Endothelial cell of umbilical vein (primary cell): ENCODE measurements around the gene RPRD2. TPM values are rescaled to one million over a fixed set of nuclear protein-coding genes. Genes with fewer than 3 reads are reported as not detected.

Source experiments
- BruUV-seq: library from RNA; stranded (reverse); fragments of 400-500 nt; replicated peaks from 2 replicates; lab custom pipeline; 2021; lab: Mats Ljungman, UMichigan
- CTCF ChIA-PET: fragments of 300-600, 350-600 bp; sonication (Branson Sonifier 250); formaldehyde crosslinking; loops from one replicate; lab custom pipeline; 2021; ENCODE audit warnings: antibody characterized with exemption, inconsistent platforms; lab: Charles Lee
- POLR2A ChIA-PET: fragments of 300-600, 350-600 bp; sonication (Branson Sonifier 250); formaldehyde crosslinking; loops from one replicate; lab custom pipeline; 2021; ENCODE audit warnings: antibody characterized with exemption, inconsistent platforms; lab: Charles Lee
- DNase-seq: peaks from one replicate; pipeline ENCODE4 v3.0.0-alpha.2; 2011; ENCODE audit warnings: low read depth, low spot score
- FAIRE-seq: peaks from 2 replicates; lab custom pipeline; 2011; peaks lifted over from hg19 to GRCh38; lab: Jason Lieb, UNC
- H2AFZ ChIP-seq: 2 replicates; pipeline ENCODE4 v1.6.0; 2012; ENCODE audit warnings: low read depth, low read length, control low read depth, inconsistent platforms
- H3K27ac ChIP-seq: 2 replicates; pipeline ENCODE4 v1.5.1; 2011; ENCODE audit warnings: low read depth, mild to moderate bottlenecking, control low read depth, low read length, moderate library complexity; ENCODE audit not compliant: insufficient read depth
- H3K27me3 ChIP-seq, 2 experiments: 2 replicates each; pipeline versions ENCODE4 v1.6.0 to v1.6.1; 2011; ENCODE audit warnings: low read length in 2 of 2, mixed read lengths in 1 of 2; ENCODE audit not compliant: control insufficient read depth in 2 of 2, insufficient read depth in 2 of 2
- H3K36me3 ChIP-seq, 2 experiments: 2 replicates in 1 of 2; 3 replicates in 1 of 2; pipeline ENCODE4 v1.5.1; 2011; ENCODE audit warnings: low read length in 2 of 2, mild to moderate bottlenecking in 1 of 2, moderate library complexity in 1 of 2; ENCODE audit not compliant: control insufficient read depth in 2 of 2, insufficient read depth in 2 of 2; ENCODE audit errors: extremely low read depth in 1 of 2
- H3K4me1 ChIP-seq: 3 replicates; pipeline ENCODE4 v1.5.1; 2011; ENCODE audit warnings: mild to moderate bottlenecking, low read length; ENCODE audit not compliant: control insufficient read depth, insufficient read depth; ENCODE audit errors: extremely low read depth
- H3K4me2 ChIP-seq: 2 replicates; pipeline ENCODE4 v1.6.1; 2011; ENCODE audit warnings: low read length, control low read depth, mixed read lengths; ENCODE audit not compliant: insufficient read depth
- H3K4me3 ChIP-seq, 3 experiments: fragments of 200-600 bp in 1 of 3; sonication (generic), shearing (Covaris generic) in 1 of 3; replicated peaks in 1 of 3; 2 replicates each; pipeline ENCODE4 v1.5.1; 2011 to 2016; ENCODE audit warnings: control low read depth in 3 of 3, low read length in 3 of 3, mild to moderate bottlenecking in 2 of 3, inconsistent platforms in 1 of 3, low read depth in 1 of 3, moderate library complexity in 1 of 3; ENCODE audit not compliant: insufficient read depth in 1 of 3
- H3K79me2 ChIP-seq: 2 replicates; pipeline ENCODE4 v1.6.0; 2012; ENCODE audit warnings: low read length, inconsistent platforms; ENCODE audit not compliant: control insufficient read depth, insufficient read depth
- H3K9ac ChIP-seq: replicated peaks from 2 replicates; pipeline ENCODE3; 2011; ENCODE audit warnings: low read length, control low read depth; ENCODE audit not compliant: insufficient read depth; ENCODE audit errors: extremely low read depth
- H3K9me1 ChIP-seq: replicated peaks from 3 replicates; pipeline ENCODE4 v1.6.0; 2011; ENCODE audit warnings: mild to moderate bottlenecking, low read length; ENCODE audit not compliant: control insufficient read depth, insufficient read depth; ENCODE audit errors: extremely low read depth
- H3K9me3 ChIP-seq: replicated peaks from 2 replicates; pipeline ENCODE4 v1.5.1; 2012; ENCODE audit warnings: low read length, inconsistent platforms; ENCODE audit not compliant: control insufficient read depth, insufficient read depth
- H4K20me1 ChIP-seq: replicated peaks from 2 replicates; pipeline ENCODE3; 2011; ENCODE audit warnings: mild to moderate bottlenecking, low read length; ENCODE audit not compliant: control insufficient read depth, insufficient read depth; ENCODE audit errors: extremely low read depth
- EZH2 ChIP-seq: IDR thresholded peaks from 2 replicates; pipeline ENCODE4 v1.6.1; 2012; ENCODE audit warnings: borderline replicate concordance, low read depth, mild to moderate bottlenecking, moderate library complexity, low read length, inconsistent platforms; ENCODE audit not compliant: severe bottlenecking
- FOS ChIP-seq: IDR thresholded peaks from 2 replicates; pipeline ENCODE4 v1.6.1; 2011; ENCODE audit warnings: mild to moderate bottlenecking, low read length, moderate library complexity, borderline replicate concordance; ENCODE audit not compliant: insufficient read depth
- GATA2 ChIP-seq: IDR thresholded peaks from 2 replicates; pipeline ENCODE4 v1.7.0; 2011; ENCODE audit warnings: low read depth, mild to moderate bottlenecking, moderate library complexity, mixed read lengths, low read length; ENCODE audit not compliant: insufficient read length, insufficient read depth
- JUN ChIP-seq: IDR thresholded peaks from 2 replicates; pipeline ENCODE4 v1.6.1; 2011; ENCODE audit warnings: borderline replicate concordance, low read depth; ENCODE audit not compliant: insufficient read length, insufficient read depth
- MAX ChIP-seq: IDR thresholded peaks from 2 replicates; pipeline ENCODE4 v1.6.1; 2011; ENCODE audit not compliant: insufficient read depth, insufficient read length
- MYC ChIP-seq: IDR thresholded peaks from one replicate; pipeline ENCODE4 v1.6.1; 2011; ENCODE audit warnings: mild to moderate bottlenecking, low read depth, low read length
- POLR2A ChIP-seq: IDR thresholded peaks from 2 replicates; pipeline ENCODE4 v1.6.1; 2012; ENCODE audit warnings: low read depth, mild to moderate bottlenecking, control low read depth, low read length
- POLR2AphosphoS5 ChIP-seq: IDR thresholded peaks from 2 replicates; pipeline ENCODE4 v1.6.1; 2012; ENCODE audit warnings: low read depth, mild to moderate bottlenecking, control low read depth, low read length, moderate library complexity; ENCODE audit not compliant: insufficient read depth
- dilution Hi-C: fragments of 300-500 bp; cut with MboI; formaldehyde crosslinking; loops from one replicate; pipeline ENCODE4 v1.15.0; 2019; ENCODE audit warnings: low sequenced_read_pairs; ENCODE audit not compliant: extremely low pct_ligation_motif_present
- intact Hi-C: fragments of 100-400 bp; cut with micrococcal nuclease; formaldehyde crosslinking; loops from one replicate; pipeline ENCODE4 v1.10.0; 2022
- polyA plus RNA-seq, 4 experiments: library from polyadenylated mRNA; depleted of rRNA in 3 of 4; stranded (reverse) in 3 of 4; unstranded in 1 of 4; fragments of >200 nt; gene quantifications; 2 replicates each; pipeline versions ENCODE4 v1.2.1 to v1.2.3, GENCODE V29; 2011 to 2012; ENCODE audit warnings: missing spikeins in 1 of 4
- total RNA-seq: library from RNA; stranded (reverse); gene quantifications from 2 replicates; pipeline ENCODE4 v1.2.3, GENCODE V29; 2021
- TF ChIP-seq, protein P1 (sequence below), 2 donors: IDR thresholded peaks; 1 replicate in 1 of 2; 2 replicates in 1 of 2; pipeline ENCODE4 v1.5.1; 2011; ENCODE audit warnings: low read length in 2 of 2, mild to moderate bottlenecking in 2 of 2, moderate library complexity in 2 of 2, control low read depth in 1 of 2, inconsistent platforms in 1 of 2, low read depth in 1 of 2; ENCODE audit not compliant: insufficient read depth in 1 of 2; ENCODE audit errors: extremely low read depth in 1 of 2

The RPRD2 gene
- total and polyA plus RNA-seq, 2 donors (not counting 3 experiments of a cell fraction or from before 2014, with no cell fraction given): 12.9 to 23.9 TPM

DNA sequence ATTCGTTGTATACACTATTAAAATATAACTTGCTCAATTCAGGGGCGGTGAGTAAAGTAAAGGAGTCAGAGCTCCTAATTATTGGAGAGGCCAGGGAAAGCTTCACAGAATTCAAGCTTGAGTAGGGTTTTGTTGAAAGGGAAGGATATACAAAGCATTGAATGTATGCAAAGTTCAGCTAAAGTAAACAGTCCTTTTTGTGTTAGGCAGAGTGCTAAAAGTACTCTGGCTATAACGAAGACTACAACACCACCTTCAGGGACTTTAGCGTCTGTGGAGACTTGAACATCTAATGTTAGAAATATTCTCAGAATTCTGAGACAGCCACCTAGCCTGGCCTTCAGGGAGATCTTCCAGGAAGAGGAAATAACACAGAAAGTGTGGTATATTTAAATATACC lies 152.7 kb downstream of the RPRD2 start:
- ChIA-PET POLR2A (interaction anchor here (1.0 to 1.4 kb wide), 2 partner anchors 9 to 55 kb away, joined by 3 to 4 read pairs; partner anchors contain the start of gene ECM1), CTCF (interaction anchor here (1.2 to 3.1 kb wide), 10 partner anchors 9 to 296 kb away, joined by 3 to 24 read pairs (median 6); partner anchors contain the start of genes ECM1 and TARS2)
- peak; percentile 31 for DNase-seq
- H3K4me1 ChIP-seq: peaks cover 6% of the 10 kb centered on the region
- peak overlapping the region; percentile 92 for H3K4me2 ChIP-seq
- no peaks in the 10 kb centered on the region for H3K79me2 ChIP-seq
- H3K36me3 ChIP-seq: no peaks in the 10 kb centered on the region
- no peaks in the 10 kb centered on the region for H4K20me1 ChIP-seq
- TF ChIP-seq JUN: no peak
- H2AFZ ChIP-seq: peak overlapping the region; percentile 94
- H3K9me1 ChIP-seq: no peaks in the 10 kb centered on the region
- no peaks in the 10 kb centered on the region for H3K9me3 ChIP-seq
- intact Hi-C loops (loop anchor here (5.0 kb wide), 2 partner anchors 54 to 149 kb away; no protein-coding TSS in a partner anchor), dilution Hi-C loops (no loop called here)
- FAIRE-seq: no peak
- H3K27ac ChIP-seq: no peak overlapping the region
- H3K4me3 ChIP-seq: peak overlapping the region in 1 of 3 experiments; percentile 56
- peak overlapping the region; percentile 35 for H3K9ac ChIP-seq
- BruUV-seq: no TSS peak
- no peaks in the 10 kb centered on the region for H3K27me3 ChIP-seq

DNA sequence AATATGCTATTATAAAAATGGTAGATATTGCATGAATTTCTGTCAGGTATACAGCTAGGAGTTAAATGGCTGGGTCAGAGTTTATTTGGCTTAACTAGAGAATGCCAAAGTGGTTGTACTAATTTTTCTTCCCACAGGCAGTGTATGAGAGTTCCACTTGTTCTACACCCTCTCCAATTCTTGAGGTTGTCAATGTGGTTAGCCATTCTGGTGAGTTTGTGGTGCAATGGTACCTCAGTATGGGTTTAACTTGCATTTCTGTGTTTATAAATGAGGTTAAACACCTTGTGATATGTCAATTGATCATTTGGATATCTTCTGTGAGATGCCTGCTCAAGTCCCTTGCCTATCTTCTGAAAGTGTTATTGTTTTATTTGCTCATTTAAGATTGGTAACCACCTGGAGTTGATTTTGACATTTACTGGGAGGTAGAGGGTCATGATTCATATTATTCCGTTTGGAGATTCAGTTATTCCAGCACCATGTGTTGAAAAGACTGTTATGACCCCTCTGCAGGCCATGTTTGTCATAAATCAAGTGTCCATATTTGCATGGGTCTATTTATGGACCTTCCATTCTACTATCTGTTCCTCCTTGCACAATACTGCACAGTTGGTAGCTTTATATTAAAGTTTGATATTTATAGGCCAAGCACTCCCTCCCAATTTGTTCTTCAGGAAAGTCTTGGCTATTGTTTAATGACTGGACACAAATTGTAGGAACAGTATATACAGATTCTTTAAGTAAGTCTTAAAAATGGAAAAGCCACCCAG lies 157.4 kb downstream of the RPRD2 start:
- no TSS peak for BruUV-seq
- H3K4me2 ChIP-seq: no peak overlapping the region
- DNase-seq: no peak
- H4K20me1 ChIP-seq: no peaks in the 10 kb centered on the region
- no peaks in the 10 kb centered on the region for H3K36me3 ChIP-seq
- H2AFZ ChIP-seq: no peak overlapping the region
- no peak overlapping the region for H3K4me3 ChIP-seq
- intact Hi-C loops (no loop called here), dilution Hi-C loops (no loop called here)
- no peak for TF ChIP-seq MYC
- no peak for TF ChIP-seq MAX
- TF ChIP-seq POLR2AphosphoS5: no peak
- TF ChIP-seq GATA2: no peak
- TF ChIP-seq, protein P1, sequence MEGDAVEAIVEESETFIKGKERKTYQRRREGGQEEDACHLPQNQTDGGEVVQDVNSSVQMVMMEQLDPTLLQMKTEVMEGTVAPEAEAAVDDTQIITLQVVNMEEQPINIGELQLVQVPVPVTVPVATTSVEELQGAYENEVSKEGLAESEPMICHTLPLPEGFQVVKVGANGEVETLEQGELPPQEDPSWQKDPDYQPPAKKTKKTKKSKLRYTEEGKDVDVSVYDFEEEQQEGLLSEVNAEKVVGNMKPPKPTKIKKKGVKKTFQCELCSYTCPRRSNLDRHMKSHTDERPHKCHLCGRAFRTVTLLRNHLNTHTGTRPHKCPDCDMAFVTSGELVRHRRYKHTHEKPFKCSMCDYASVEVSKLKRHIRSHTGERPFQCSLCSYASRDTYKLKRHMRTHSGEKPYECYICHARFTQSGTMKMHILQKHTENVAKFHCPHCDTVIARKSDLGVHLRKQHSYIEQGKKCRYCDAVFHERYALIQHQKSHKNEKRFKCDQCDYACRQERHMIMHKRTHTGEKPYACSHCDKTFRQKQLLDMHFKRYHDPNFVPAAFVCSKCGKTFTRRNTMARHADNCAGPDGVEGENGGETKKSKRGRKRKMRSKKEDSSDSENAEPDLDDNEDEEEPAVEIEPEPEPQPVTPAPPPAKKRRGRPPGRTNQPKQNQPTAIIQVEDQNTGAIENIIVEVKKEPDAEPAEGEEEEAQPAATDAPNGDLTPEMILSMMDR (IDR thresholded peaks at IDR 0.05; ENCODE audit: extremely low read depth in 1 of 2, insufficient read depth in 1 of 2, low read depth in 1 of 2, low read length in 2 of 2): no peak
- TF ChIP-seq POLR2A: no peak
- no peak for TF ChIP-seq FOS
- no peak for TF ChIP-seq EZH2
- no peak for TF ChIP-seq JUN
- H3K9ac ChIP-seq: no peak overlapping the region
- H3K4me1 ChIP-seq: peaks cover 3% of the 10 kb centered on the region
- ChIA-PET POLR2A (no interaction called here), CTCF (interaction anchor here (3.5 kb wide), 1 partner anchor 11 kb away, joined by 23 read pairs; no protein-coding TSS in a partner anchor)
- H3K27me3 ChIP-seq: no peaks in the 10 kb centered on the region
- H3K9me3 ChIP-seq: no peaks in the 10 kb centered on the region
- no peaks in the 10 kb centered on the region for H3K79me2 ChIP-seq
- H3K9me1 ChIP-seq: no peaks in the 10 kb centered on the region
- no peak overlapping the region for H3K27ac ChIP-seq
- no peak for FAIRE-seq
